Measurements from ENCODE around the gene EPHA3. TPM values are rescaled to one million over a fixed set of nuclear protein-coding genes. Genes with fewer than 3 reads are reported as not detected.

The EPHA3 gene
- total RNA-seq, 1 experiment from 2014 or later: 21.5 TPM

GRCh38 chr3:89494734-89495133 is 387.3 kb downstream of the EPHA3 start:
- Histone ChIP-seq H3K36me3 (ENCODE audit: insufficient read depth, low read length, poor library complexity, severe bottlenecking) (no peaks in the 10 kb centered on the region), H3K27me3 (replicated peaks; ENCODE audit: insufficient read depth, low read depth, low read length, poor library complexity) (no peaks in the 10 kb centered on the region), H3K4me3 (ENCODE audit: low read depth, low read length, poor library complexity, severe bottlenecking) (no peak overlapping the region), H3K4me1 (ENCODE audit: insufficient read depth, low read length, poor library complexity, severe bottlenecking) (peaks cover 10% of the 10 kb centered on the region), H3K9me3 (ENCODE audit: low read depth, low read length, poor library complexity, severe bottlenecking) (no peaks in the 10 kb centered on the region), H3K27ac (ENCODE audit: low read depth, low read length, poor library complexity, severe bottlenecking) (no peak overlapping the region)
- TF ChIP-seq CTCF (conservative IDR thresholded peaks at IDR 0.05; ENCODE audit: low read depth, low read length) (no peak), EZH2 (IDR thresholded peaks at IDR 0.05; ENCODE audit: borderline replicate concordance, low read depth, low read length, poor library complexity, severe bottlenecking) (no peak)
- DNase-seq (ENCODE audit: low spot score): no peak
- BruUV-seq (replicated peaks): no TSS peak
- POLR2A ChIA-PET (ENCODE audit: low non-redundant PET): no interaction called here
- CTCF ChIA-PET: no interaction called here
- intact Hi-C loops (cut with micrococcal nuclease; ENCODE audit: unreplicated experiment): no loop called here

GRCh38 chr3:89503891-89504391 is 396.5 kb downstream of the EPHA3 start:
- intact Hi-C loops (cut with micrococcal nuclease; ENCODE audit: unreplicated experiment): no loop called here
- Histone ChIP-seq H3K4me3 (ENCODE audit: low read depth, low read length, poor library complexity, severe bottlenecking) (no peak overlapping the region), H3K36me3 (ENCODE audit: insufficient read depth, low read length, poor library complexity, severe bottlenecking) (no peaks in the 10 kb centered on the region), H3K9me3 (ENCODE audit: low read depth, low read length, poor library complexity, severe bottlenecking) (no peaks in the 10 kb centered on the region), H3K27ac (ENCODE audit: low read depth, low read length, poor library complexity, severe bottlenecking) (no peak overlapping the region), H3K27me3 (replicated peaks; ENCODE audit: insufficient read depth, low read depth, low read length, poor library complexity) (no peaks in the 10 kb centered on the region), H3K4me1 (ENCODE audit: insufficient read depth, low read length, poor library complexity, severe bottlenecking) (no peaks in the 10 kb centered on the region)
- DNase-seq (ENCODE audit: low spot score): no peak
- ChIA-PET CTCF (no interaction called here), POLR2A (ENCODE audit: low non-redundant PET) (no interaction called here)
- TF ChIP-seq CTCF (conservative IDR thresholded peaks at IDR 0.05; ENCODE audit: low read depth, low read length) (no peak), EZH2 (IDR thresholded peaks at IDR 0.05; ENCODE audit: borderline replicate concordance, low read depth, low read length, poor library complexity, severe bottlenecking) (no peak)
- no TSS peak for BruUV-seq (replicated peaks)

- intact Hi-C loops (cut with micrococcal nuclease; ENCODE audit: unreplicated experiment): no loop called here
Measured at GRCh38 chr3:89504432-89504831, 397.0 kb downstream of the EPHA3 start.

More at GRCh38 chr3:89504432-89504831, 397.0 kb downstream of the EPHA3 start:
- ChIA-PET POLR2A (ENCODE audit: low non-redundant PET) (no interaction called here), CTCF (no interaction called here)
- DNase-seq (ENCODE audit: low spot score): no peak
- Histone ChIP-seq H3K9me3 (ENCODE audit: low read depth, low read length, poor library complexity, severe bottlenecking) (no peaks in the 10 kb centered on the region), H3K4me3 (ENCODE audit: low read depth, low read length, poor library complexity, severe bottlenecking) (no peak overlapping the region), H3K27me3 (replicated peaks; ENCODE audit: insufficient read depth, low read depth, low read length, poor library complexity) (no peaks in the 10 kb centered on the region), H3K27ac (ENCODE audit: low read depth, low read length, poor library complexity, severe bottlenecking) (no peak overlapping the region), H3K4me1 (ENCODE audit: insufficient read depth, low read length, poor library complexity, severe bottlenecking) (no peaks in the 10 kb centered on the region), H3K36me3 (ENCODE audit: insufficient read depth, low read length, poor library complexity, severe bottlenecking) (no peaks in the 10 kb centered on the region)
- TF ChIP-seq EZH2 (IDR thresholded peaks at IDR 0.05; ENCODE audit: borderline replicate concordance, low read depth, low read length, poor library complexity, severe bottlenecking) (no peak), CTCF (conservative IDR thresholded peaks at IDR 0.05; ENCODE audit: low read depth, low read length) (no peak)
- BruUV-seq (replicated peaks): no TSS peak

All from A673 (cell line).